GM19395 (cell line): Measurements from ENCODE around the gene S100A10.

Source experiments
- ATAC-seq: cut with Tn5 transposase; IDR thresholded peaks from one replicate; pipeline ENCODE4 v1.9.1; 2021; ENCODE audit warnings: mild to moderate bottlenecking, moderate library complexity; ENCODE audit not compliant: unreplicated experiment

The S100A10 gene

DNA sequence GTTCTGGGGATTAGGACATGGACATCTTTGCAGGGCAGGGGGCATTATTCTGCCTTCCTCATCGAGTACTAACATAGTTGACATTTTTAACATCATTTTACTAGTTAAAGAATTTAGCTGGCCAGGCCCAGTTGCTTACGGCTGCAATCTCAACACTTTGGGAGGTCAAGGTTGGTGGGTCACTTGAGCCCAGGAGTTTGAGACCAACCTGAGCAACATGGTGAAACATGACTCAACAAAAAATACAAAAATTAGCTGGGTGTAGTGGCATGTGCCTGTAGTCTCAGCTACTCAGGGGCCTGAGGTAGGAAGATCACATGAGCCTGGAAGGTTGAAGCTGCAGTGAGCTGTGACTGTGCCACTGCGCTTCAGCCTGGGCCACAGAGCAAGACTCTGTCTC is 54.5 kb downstream of the S100A10 start:
- ATAC-seq: no peak

DNA sequence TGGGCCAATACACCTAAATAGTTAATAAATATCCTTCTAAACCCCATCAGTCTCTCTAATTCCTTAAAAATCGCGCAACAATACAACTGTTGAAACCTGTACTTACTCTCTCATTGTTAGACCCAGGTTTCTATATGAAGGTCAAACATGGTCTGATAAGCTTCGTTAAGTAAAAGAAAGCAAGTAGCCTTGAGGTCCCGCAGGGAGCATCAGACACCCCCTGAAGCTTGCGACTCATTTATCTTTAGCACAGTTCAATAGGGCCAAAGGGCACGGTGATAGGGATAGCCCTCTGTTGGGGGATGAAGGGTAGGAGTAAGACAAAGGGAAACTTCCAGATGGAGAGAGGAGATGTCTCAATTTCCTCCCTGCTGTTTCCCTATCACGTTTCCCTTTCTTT is 57.0 kb downstream of the S100A10 start:
- ATAC-seq: no peak

DNA sequence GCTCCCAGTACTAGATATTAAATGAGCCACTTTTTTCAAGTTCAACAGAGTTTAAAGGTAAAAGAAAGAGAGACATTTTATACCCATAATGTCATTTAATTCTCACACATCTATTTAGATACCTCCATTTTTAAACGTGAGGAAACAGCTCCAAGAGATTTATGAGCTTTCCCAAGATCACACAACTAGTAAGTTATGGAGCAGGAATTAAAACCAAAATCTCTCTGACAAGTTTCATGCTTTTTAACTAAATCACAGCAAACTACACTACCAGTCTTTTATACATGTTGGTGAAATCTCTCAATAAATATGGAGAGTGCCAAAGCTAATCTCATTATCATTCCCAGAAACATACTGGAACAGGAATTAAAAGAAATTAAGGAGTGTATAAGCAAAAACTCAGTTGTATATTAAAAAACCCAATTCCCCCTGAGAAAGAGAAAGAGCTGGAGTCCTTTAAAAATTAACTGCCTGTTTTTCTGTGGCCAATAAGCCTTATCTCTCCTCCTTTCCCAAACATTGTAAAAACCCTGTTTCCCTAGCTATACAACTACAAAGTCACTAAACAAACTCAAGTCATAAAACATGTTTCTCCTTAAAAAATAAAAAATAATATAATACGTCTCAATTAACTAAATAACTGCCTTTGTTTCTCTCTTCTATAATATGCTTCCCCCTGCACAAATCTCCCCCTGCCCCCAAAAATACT is 57.6 kb downstream of the S100A10 start:
- no peak for ATAC-seq

DNA sequence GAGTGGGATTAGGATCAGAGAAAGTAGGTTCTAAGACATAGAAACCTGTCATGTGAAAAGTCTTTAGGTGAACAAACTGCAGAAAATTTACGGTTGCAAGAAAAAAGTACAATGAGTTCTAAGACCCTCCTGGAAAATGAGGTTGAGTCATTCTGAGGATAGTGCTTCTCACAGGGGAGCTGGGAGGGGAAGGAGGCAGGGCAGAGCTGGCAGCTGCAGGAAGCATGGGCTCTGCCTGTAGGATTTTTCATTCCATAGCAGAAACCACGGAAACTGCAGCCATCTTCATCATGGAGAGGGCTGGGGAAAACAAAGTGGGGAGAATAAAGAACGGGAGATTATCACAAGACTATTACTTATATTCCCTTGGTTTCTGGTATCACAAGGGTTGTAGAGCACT is 58.5 kb downstream of the S100A10 start:
- ATAC-seq: no peak

DNA sequence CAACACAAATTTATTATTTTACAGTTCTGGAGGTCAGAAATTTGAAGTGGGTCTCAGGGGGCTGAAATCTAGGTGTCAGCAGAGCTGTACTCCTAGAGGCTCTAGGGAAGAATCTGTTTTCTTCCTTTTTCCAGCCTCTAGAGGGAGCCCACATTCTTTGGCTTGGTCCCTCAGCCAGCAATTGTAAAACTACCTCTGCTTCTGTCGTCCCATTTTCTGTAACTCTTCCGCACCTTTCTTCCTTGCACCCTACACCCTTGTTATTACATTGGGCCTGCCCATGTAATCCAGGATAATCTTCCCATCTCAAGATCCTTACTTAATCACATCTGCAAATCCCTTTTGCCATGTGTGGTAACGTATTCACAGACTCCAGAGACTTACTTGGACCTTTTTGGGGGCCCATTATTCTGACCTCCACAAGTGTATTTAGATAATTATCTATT is 59.6 kb downstream of the S100A10 start:
- ATAC-seq: no peak
